Stimulated activated CD4-positive, alpha-beta T cell treated with anti-CD3 and anti-CD28 coated beads, Interleukin-2, amount 100 ng/mL, for 48 hours (primary cell): ENCODE data around the gene FAM20C.
"Not testable (repeated sequence)": the region's sequence is repeated elsewhere in the genome, so short reads cannot be mapped to it uniquely, and the experiment has no call there.

Source experiments
- DNase-seq, 2 donors: peaks; one replicate each; pipeline ENCODE4 v3.0.0-alpha.2; 2020

Gene FAM20C

DNA sequence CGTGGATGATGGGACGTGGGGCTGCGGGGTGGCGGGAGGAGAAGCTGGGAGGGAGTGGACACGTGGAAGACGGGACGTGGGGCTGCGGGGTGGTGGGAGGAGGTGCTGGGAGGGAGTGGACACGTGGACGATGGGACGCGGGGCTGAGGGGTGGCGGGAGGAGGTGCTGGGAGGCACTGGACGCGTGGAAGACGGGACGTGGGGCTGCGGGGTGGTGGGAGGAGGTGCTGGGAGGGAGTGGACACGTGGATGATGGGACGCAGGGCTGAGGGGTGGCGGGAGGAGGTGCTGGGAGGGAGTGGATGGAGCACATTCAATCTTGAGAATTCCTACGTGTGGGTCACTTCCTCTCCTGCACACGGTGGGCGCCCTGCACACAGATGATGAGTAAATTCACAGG lies 104.8 kb downstream of the FAM20C start:
- DNase-seq, result not testable (repeated sequence)

DNA sequence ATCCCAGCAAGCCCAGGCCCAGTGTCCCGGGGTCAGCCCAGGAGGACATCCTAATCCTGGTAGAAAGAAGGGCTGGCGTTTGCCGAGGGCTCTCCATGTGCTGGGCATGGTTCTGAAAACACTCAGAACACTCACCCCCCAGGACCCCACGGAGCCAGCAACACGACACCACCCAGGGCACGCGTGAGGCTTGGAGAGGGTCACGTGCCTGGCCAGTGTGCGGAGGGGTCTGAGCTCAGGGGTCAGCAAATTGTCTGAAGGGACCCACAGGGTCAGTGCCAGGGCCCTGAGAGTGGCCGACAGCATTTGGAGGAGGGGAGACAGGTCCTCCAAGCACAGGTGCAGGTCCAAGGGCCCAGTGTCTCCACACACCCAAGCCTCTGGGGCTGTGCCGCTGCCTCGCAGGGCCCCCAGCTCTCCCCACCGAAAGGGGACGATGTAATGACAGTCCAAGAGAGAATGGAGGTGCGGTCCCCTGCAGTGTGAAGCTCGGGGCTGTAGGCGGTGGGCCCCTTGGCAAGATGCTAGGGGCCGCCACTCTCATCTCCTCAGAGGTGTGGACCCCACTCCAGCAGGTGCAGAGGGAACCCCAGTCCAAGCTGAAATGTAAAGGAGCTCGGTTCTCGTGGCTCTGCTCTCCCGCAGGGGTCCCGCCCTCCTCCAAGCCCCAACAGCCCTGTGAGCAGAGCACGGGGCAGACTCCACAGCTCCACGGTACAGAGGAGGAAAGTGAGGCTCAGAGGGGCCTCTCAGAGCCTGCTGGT lies 105.4 kb downstream of the FAM20C start:
- no peak for DNase-seq

GRCh38 chr7:298375-298702 lies 106.0 kb downstream of the FAM20C start:
- no peak for DNase-seq

DNA sequence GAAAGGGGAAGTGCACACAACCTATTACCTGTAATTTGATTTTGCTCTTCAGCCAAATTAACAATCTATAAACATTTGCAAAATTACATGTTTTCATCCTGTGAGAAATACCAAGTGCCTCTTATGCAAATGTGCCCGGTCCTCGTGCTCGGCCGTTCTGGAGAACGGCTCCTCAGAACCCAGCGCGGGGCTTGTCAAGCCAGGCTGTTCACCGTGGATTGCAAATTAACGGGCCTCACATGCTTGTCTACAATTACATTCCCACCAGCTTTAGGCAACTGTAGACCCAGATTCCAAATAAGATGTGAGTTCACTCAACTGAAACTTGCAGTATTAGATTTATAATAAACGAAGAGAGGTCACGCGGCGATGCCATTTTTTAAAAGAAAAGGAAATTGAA lies 106.4 kb downstream of the FAM20C start:
- DNase-seq, result no peak

DNA sequence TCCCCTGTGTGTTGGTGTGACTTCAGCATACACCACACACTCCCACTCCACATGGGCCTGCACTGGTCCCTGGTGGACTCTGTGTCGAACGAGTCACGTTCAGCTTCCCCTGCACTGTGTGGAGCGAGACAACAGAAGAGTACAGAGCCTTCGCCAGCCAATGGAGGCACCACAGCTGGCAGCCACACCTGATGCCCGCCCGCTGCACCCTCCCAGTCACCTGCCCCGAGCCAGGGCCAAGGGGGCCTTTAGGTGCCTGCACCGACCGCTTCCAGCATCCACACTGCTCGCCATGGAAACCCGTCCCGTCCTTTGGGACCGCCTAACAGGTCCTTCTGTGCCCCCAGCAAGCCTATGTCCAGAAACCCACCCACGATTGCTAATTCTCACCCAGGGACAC lies 106.8 kb downstream of the FAM20C start:
- DNase-seq, result no peak

GRCh38 chr7:299628-300027 lies 107.3 kb downstream of the FAM20C start:
- DNase-seq, result no peak

DNA sequence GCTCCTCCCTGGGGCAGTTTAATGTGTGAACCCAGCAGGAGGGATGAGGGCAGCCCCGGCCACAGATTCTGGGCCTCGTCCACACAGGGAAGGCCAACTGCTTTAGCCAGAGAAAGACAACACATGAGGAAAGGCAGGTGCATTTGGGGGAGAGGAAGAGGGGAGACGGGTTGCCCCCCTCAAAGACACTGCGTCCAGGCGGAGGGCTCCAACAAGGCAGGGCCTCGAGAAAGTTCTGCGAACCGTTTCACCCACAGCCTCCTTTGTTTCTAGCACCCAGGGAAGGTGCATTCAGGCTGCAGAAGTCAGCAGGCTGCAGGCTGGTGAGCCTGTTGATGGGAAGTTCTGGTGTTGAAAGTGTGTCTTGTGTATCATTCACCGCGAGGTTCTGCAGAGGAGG lies 107.7 kb downstream of the FAM20C start:
- no peak for DNase-seq

- no peak for DNase-seq
Observed at GRCh38 chr7:300546-301290, 108.3 kb downstream of the FAM20C start.

GRCh38 chr7:301291-302053 lies 109.1 kb downstream of the FAM20C start:
- no peak for DNase-seq

- no peak for DNase-seq
Observed at GRCh38 chr7:302054-302992, 110.0 kb downstream of the FAM20C start.

- no peak for DNase-seq
Observed at GRCh38 chr7:303425-303824, 111.1 kb downstream of the FAM20C start.

DNA sequence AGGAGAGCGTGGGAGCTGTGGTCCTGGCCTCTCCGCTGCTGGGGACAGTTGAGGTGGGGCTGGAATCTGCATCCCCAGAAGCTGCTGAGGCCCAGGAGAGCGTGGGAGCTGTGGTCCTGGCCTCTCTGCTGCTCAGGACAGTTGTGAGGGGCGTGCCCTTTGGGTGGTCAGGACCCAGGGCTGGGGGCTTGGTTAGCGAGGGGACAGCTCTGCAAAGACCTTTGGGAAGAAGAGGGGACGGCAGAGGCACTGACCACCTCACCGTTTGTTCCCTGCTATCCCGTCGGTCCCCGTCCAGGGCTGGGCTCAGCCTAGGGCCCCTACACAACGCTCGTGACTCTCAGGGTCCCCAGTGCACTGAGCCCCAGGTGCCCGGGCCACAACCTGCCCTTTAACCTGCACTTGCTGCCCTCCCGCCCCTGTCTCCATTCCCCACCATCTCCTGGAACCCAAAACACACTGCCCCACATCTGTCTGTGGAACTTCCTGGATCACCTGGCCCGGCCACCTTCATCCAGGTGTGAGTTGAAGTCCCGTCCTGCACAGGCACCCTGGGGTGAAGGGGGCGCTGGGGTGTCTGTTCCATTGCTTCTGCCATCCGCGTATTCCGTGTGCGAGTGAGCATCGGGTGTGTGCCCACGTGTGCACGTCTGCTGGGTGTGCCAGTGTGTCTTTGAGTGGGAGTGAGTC lies 111.7 kb downstream of the FAM20C start:
- DNase-seq, result no peak

- DNase-seq, result no peak
Observed at GRCh38 chr7:304574-305409, 112.4 kb downstream of the FAM20C start.

GRCh38 chr7:305410-306151 lies 113.2 kb downstream of the FAM20C start:
- no peak for DNase-seq

- no peak for DNase-seq
Observed at GRCh38 chr7:307970-308369, 115.6 kb downstream of the FAM20C start.

GRCh38 chr7:309586-310228 lies 117.3 kb downstream of the FAM20C start:
- DNase-seq, result no peak
